DOHH2 (cell line): Measurements from ENCODE around the gene SLC25A33.

ENCODE experiments used
- H3F3A ChIP-seq: fragments of 200-600 bp; sonication (generic), shearing (Covaris generic); 2 replicates; pipeline ENCODE4 v1.6.0; 2016; ENCODE audit warnings: antibody characterized with exemption, mild to moderate bottlenecking; ENCODE audit not compliant: control insufficient read depth, insufficient read depth
- H3K27ac ChIP-seq: fragments of 200-600 bp; sonication (generic); 2 replicates; pipeline ENCODE4 v1.5.1; 2014; ENCODE audit warnings: low read depth, mild to moderate bottlenecking, low read length, moderate library complexity
- H3K27me3 ChIP-seq: fragments of 200-600 bp; sonication (generic); 2 replicates; pipeline ENCODE4 v1.6.1; 2014; ENCODE audit warnings: mild to moderate bottlenecking, low read length, mixed read lengths; ENCODE audit not compliant: control insufficient read depth
- H3K36me3 ChIP-seq: fragments of 200-600 bp; sonication (generic); 2 replicates; pipeline ENCODE4 v1.6.1; 2014; ENCODE audit warnings: mild to moderate bottlenecking, low read length, moderate library complexity, mixed read lengths; ENCODE audit not compliant: control insufficient read depth
- H3K4me1 ChIP-seq: fragments of 200-600 bp; sonication (generic); 2 replicates; pipeline ENCODE4 v1.6.1; 2014; ENCODE audit warnings: mild to moderate bottlenecking, low read length, mixed read lengths; ENCODE audit not compliant: control insufficient read depth
- H3K4me2 ChIP-seq: fragments of 200-600 bp; sonication (generic); 2 replicates; pipeline ENCODE4 v1.6.0; 2014; ENCODE audit warnings: mild to moderate bottlenecking, low read length, moderate library complexity
- H3K4me3 ChIP-seq: fragments of 200-600 bp; sonication (generic); 2 replicates; pipeline ENCODE4 v1.5.1; 2014; ENCODE audit warnings: mild to moderate bottlenecking, low read length, mixed read lengths
- H3K79me2 ChIP-seq: fragments of 200-600 bp; sonication (generic); 2 replicates; pipeline ENCODE4 v1.6.1; 2014; ENCODE audit warnings: mild to moderate bottlenecking, low read length, mixed read lengths; ENCODE audit not compliant: control insufficient read depth
- H3K9me2 ChIP-seq: fragments of 200-600 bp; sonication (generic); replicated peaks from 2 replicates; pipeline ENCODE4 v1.6.1; 2014; ENCODE audit warnings: mild to moderate bottlenecking, low read length, mixed read lengths; ENCODE audit not compliant: control insufficient read depth
- H3K9me3 ChIP-seq: fragments of 200-600 bp; sonication (generic); 2 replicates; pipeline ENCODE4 v1.6.1; 2014; ENCODE audit warnings: antibody characterized with exemption, low read length, mixed read lengths; ENCODE audit not compliant: control insufficient read depth, insufficient read depth
- H4K20me1 ChIP-seq: fragments of 200-600 bp; sonication (generic); 2 replicates; pipeline ENCODE4 v1.6.0; 2014; ENCODE audit warnings: low read depth, mild to moderate bottlenecking, antibody characterized with exemption, low read length, moderate library complexity; ENCODE audit not compliant: control insufficient read depth, insufficient read depth
- EZH2phosphoT487 ChIP-seq: fragments of 200-600 bp; sonication (generic); IDR thresholded peaks from 2 replicates; pipeline ENCODE4 v1.6.1; 2017; ENCODE audit warnings: borderline replicate concordance, mild to moderate bottlenecking, antibody characterized with exemption, low read length, moderate library complexity, mixed read lengths
- TF ChIP-seq, protein P1 (sequence below): fragments of 200-600 bp; sonication (generic); IDR thresholded peaks from one replicate; pipeline ENCODE4 v1.5.1; 2014; ENCODE audit warnings: antibody characterized with exemption, mild to moderate bottlenecking, low read depth, low read length; ENCODE audit not compliant: poor library complexity, severe bottlenecking

Gene SLC25A33

DNA sequence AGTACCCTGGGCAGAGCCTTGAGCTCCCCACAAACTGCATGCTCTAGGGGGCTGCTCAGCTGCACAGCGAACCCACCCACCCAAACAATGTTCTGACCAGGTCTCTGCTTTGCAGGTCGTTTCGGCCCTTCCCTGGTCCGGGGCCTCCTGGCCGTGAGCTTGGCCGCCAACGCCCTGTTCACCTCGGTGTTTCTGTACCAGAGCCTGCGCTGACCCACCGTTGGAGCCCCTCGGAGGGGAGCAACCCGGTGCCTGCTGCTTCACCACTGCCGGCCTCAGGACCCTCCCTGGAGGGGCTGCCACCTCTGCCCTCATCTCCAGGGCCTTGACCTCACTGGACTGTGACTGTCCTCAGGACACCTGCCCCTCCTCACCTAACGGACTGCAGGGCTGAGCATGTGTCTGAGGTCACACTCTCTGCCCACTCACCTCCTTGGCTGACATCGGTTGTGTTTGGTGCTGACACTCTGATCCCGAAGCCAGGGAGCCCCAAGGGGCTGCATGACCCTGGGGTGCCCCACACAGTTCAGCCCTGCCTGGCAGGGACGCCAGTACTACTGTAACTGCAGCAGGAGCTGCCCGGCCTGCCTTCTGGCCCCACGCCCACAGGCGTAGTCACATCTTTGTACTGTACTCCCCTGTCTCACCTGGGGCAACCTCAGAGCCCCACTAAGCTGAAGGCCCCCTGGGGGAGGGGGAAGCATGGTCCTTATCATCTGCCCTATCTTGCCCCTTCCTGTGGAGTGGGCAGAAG, 73.8 kb downstream of the SLC25A33 start:
- H3K9me3 ChIP-seq, result no peaks in the 10 kb centered on the region
- no peaks in the 10 kb centered on the region for H3K4me1 ChIP-seq
- no peak overlapping the region for H3K27ac ChIP-seq
- H3K9me2 ChIP-seq, result no peaks in the 10 kb centered on the region
- H3K27me3 ChIP-seq, result no peaks in the 10 kb centered on the region
- H3K4me2 ChIP-seq, result no peak overlapping the region
- peaks cover 25% of the 10 kb centered on the region for H3K36me3 ChIP-seq
- H4K20me1 ChIP-seq, result no peaks in the 10 kb centered on the region
- H3K4me3 ChIP-seq, result no peak overlapping the region
- no peaks in the 10 kb centered on the region for H3K79me2 ChIP-seq
- no peak for TF ChIP-seq EZH2phosphoT487
- TF ChIP-seq, protein P1, sequence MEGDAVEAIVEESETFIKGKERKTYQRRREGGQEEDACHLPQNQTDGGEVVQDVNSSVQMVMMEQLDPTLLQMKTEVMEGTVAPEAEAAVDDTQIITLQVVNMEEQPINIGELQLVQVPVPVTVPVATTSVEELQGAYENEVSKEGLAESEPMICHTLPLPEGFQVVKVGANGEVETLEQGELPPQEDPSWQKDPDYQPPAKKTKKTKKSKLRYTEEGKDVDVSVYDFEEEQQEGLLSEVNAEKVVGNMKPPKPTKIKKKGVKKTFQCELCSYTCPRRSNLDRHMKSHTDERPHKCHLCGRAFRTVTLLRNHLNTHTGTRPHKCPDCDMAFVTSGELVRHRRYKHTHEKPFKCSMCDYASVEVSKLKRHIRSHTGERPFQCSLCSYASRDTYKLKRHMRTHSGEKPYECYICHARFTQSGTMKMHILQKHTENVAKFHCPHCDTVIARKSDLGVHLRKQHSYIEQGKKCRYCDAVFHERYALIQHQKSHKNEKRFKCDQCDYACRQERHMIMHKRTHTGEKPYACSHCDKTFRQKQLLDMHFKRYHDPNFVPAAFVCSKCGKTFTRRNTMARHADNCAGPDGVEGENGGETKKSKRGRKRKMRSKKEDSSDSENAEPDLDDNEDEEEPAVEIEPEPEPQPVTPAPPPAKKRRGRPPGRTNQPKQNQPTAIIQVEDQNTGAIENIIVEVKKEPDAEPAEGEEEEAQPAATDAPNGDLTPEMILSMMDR, result no peak
- H3F3A ChIP-seq, result no peaks in the 10 kb centered on the region

DNA sequence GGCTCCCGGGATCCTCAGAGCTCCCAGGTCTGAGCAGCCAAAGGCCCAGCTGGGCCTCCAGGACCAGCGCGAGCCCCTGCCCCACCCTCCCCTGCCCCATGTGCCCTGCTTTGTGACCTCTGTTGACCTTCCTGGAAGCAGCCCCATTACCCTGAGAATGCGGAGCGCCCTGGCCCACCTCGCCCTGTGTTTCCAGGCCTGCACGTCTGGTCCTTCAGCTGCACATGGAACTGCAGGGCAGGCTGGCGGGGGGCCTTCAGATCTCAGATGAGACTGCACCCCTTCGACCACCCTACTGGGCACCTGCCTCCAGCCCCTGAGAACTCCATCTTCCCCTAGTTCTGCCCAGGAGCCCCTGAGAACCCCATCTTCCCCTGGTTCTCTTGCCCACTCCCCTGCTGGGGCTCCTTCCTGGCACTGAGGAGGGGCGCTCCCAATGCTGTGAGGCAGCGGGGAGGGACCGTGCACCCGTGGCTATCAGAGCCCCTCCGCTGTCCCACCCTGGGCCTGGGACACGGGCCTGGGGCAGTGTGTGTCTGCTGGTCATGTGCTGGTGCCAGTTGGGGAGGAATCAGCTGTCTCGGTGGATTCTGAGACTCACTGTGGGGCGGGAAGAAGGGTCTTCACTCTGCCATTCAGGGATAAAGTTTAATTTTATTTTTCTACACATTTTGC, 74.5 kb downstream of the SLC25A33 start:
- no peak overlapping the region for H3K4me2 ChIP-seq
- no peaks in the 10 kb centered on the region for H3K9me3 ChIP-seq
- H3F3A ChIP-seq, result no peaks in the 10 kb centered on the region
- peaks cover 22% of the 10 kb centered on the region for H3K36me3 ChIP-seq
- no peaks in the 10 kb centered on the region for H3K79me2 ChIP-seq
- H3K27ac ChIP-seq, result no peak overlapping the region
- TF ChIP-seq, protein P1, result no peak
- no peak for TF ChIP-seq EZH2phosphoT487
- H3K9me2 ChIP-seq, result no peaks in the 10 kb centered on the region
- H4K20me1 ChIP-seq, result no peaks in the 10 kb centered on the region
- no peak overlapping the region for H3K4me3 ChIP-seq
- no peaks in the 10 kb centered on the region for H3K4me1 ChIP-seq
- no peaks in the 10 kb centered on the region for H3K27me3 ChIP-seq

DNA sequence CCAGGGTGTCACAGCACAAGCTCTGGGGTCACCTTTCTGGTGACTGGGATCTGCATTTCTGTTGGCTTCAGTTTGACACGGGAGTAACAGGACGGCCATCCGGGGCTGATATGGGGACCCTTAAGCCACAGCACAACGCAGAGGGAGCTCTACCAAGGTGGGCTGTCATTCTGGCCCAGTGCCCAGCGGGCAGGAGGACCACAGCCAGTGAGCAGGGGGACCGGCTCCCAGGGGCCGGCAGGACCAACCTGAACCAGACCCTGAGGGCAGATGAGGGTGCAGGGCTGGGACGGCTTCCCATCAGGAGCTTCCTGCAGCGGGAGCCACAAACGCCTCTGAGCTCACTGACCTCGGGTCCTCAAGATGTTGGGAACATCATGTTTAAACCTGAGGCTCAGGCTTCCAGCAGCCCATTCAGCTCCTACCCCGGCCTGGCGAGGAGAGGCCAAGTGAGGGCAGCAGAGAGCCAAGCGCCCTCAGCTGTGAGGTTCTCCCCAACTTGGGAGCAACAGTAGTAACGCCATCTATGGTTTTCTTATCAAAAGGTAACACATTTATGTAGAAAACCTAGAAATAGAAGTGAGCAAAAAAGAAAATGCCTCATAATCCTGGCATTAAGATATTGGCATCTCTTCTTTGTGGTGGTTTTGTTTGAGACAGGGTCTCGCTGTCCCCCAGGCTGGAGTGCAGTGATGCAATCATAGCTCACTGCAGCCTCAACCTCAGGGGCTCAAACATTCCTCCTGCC, 76.2 kb downstream of the SLC25A33 start:
- Histone ChIP-seq H3K4me2 (no peak overlapping the region), H3K4me3 (no peak overlapping the region), H3K9me3 (no peaks in the 10 kb centered on the region), H3K79me2 (no peaks in the 10 kb centered on the region), H4K20me1 (no peaks in the 10 kb centered on the region), H3K36me3 (peaks cover 18% of the 10 kb centered on the region), H3K27ac (no peak overlapping the region), H3K9me2 (no peaks in the 10 kb centered on the region), H3F3A (no peaks in the 10 kb centered on the region), H3K27me3 (no peaks in the 10 kb centered on the region), H3K4me1 (no peaks in the 10 kb centered on the region)
- TF ChIP-seq EZH2phosphoT487, result no peak
- TF ChIP-seq, protein P1, result peak; percentile 83
